Stimulated activated CD8-positive, alpha-beta memory T cell treated with anti-CD3 and anti-CD28 coated beads, Interleukin-7, amount 100 ng/mL, for 48 hours (primary cell): ENCODE data around the gene ZNF276.

Source experiments
- DNase-seq, 2 donors: peaks; one replicate each; pipeline ENCODE4 v3.0.0-alpha.2; 2020; ENCODE audit warnings: low read depth in 1 of 2; ENCODE audit errors: extremely low read depth in 1 of 2

The ZNF276 gene

DNA sequence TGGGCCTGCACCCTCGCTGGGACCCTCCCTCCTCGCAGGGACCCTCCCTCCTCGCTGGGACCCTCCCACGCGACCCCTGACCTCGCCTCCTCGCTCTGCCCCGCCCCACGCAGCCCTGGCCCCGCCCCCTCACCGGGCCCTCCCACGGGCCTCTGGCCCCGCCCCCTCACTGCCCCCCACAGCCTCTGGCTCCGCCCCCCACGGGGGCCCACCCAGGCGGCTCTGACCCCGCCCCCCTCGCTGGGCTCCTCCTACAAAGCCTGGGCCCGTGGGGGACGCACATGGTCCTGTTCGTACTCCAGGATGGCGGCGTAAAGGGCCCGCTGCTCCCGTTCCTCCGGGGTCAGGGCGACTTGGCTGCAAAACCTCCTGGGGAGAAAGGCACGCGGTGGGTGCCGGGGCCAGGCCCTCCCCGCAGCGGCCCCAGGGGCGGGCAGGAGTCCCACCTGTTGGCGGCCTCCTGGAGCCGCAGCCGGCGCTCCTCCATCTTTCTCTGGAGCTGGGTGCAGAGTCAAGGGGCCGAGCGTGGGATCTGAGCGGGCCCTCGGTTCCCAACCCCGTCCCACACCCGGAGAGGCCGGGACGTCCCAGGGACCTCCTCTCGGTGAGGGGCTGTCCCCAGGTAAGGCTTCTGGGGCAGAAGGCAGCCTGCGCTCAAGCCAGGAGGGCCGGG is 9.6 kb upstream of the ZNF276 start:
- peak; percentile 57 to 63 for DNase-seq

DNA sequence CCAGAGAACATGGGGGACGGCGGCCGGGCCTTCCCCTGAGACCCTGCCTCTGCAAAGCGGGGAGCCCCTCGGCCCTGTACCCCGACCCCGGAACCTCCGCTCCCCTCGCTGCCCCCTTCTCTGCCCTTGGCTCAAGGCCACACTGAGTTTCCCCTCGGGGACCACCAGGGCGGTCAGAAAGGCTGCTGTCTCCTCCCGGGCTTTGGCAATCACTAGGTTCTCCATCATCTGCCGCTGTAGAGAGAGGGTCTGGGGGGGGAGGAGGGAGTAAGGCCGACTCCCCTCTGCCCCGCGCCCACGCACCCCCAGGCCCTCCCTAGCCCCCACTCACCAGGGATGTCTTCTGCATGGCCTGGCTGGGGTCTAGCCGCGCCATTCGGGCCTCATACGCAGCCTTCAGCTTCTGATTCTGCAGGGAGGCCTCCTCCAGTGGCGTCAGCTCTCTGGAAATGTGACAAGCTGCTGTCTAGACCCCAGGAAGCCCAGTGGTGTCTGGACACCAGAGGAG is 9.0 kb upstream of the ZNF276 start:
- DNase-seq, result no peak

DNA sequence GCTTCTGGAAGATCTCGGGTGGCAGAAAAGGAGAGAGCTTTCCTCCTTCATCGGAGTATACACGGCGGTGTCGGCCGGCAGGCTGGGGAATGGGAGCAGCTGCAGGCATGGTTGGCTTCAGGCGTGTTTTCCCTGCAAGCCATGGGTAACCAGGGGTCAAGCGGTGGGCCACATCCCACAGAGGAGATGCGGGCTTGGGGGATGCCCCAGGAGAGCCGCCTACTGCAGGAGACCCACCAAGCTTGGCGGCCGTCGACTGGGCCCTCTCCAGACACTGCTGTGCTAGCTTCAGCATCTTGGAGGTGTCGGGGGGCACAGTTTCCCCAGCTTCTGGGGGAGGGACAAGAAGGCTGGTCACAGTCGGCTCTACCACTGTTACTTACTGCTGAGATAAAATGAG is 4.8 kb upstream of the ZNF276 start:
- no peak for DNase-seq

DNA sequence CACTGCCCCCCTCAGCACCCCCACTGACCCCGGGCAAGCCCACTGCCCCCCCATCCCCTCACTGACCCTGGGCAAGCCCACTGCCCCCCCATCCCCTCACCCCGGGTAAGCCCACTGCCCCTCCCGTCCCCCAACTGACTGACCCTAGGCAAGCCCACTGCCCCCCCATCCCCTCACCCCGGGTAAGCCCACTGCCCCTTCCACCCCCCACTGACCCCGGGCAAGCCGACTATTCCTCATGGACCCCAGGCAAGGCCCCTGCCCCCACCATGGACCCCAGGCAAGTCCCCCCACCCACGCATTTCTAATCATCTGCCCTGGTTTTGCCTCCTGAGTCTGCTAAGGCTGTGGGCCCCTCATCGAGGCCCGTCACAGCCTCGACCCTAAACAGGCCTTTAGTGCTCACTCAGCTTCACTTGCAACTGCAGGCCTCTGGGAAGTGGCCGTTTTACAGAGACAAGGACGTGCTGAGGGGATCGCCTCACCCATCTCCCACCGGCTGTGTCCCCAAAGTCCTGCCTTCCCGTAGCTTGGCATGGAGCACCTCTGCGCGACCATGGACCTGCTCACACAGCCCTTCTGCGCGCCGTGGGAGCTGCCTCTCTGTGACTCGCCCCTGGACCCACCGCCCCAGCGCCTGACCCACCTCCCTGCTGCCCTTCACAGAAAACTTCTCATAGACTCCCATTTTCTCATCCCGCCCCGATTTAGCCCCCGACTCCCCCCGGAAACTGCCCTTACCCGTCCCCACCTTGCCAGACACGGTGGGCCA is 4.2 kb upstream of the ZNF276 start:
- DNase-seq, result no peak

DNA sequence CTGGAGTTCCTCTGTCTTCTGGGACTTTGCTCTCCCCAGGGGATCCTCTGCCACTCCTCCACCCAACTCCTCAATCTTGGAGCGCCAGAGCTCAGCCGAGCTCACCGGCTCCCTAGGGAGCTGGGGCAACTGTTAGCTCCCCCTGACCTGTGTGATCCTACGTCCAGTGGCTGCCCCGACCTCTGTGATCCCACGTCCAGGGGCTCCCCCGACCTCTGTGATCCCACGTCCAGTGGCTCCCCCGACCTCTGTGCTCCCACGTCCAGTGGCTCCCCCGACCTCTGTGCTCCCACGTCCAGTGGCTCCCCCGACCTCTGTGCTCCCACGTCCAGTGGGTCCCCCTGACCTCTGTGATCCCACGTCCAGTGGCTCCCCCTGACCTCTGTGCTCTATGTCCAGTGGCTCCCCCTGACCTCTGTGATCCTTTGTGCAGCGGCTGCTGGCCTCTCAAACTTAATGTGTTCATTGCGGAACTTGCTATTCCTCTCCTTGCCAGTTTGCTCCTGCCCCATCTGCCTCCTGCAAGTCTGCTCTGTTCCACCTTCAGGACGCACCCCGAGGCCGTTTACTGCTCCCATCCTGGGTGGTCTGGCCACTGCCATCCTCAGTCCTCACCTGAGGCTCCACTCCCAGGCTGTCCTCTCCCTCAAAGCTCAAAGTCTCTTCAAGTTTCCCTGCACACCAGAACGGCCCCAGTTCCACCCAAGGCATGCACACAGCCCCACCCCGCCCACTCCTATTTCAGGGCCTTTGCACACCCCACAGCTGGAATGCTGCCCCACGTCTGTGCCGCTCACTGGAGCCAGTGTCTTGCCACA is 3.4 kb upstream of the ZNF276 start:
- DNase-seq, result no peak

DNA sequence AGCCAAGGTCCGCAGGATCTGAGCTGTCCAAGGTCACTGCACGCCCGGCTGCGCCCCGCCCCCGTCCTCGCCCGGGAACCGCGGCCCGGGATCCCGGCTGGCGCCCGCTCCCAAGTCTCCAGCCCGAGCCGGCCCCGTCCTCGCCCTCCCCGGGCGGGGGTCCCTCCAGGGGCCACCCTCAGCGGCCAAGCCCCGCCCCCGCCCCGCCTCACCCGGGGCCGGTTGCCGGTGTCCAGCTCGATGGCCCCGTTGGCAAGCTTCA is 855 bp upstream of the ZNF276 start:
- DNase-seq, result no peak

DNA sequence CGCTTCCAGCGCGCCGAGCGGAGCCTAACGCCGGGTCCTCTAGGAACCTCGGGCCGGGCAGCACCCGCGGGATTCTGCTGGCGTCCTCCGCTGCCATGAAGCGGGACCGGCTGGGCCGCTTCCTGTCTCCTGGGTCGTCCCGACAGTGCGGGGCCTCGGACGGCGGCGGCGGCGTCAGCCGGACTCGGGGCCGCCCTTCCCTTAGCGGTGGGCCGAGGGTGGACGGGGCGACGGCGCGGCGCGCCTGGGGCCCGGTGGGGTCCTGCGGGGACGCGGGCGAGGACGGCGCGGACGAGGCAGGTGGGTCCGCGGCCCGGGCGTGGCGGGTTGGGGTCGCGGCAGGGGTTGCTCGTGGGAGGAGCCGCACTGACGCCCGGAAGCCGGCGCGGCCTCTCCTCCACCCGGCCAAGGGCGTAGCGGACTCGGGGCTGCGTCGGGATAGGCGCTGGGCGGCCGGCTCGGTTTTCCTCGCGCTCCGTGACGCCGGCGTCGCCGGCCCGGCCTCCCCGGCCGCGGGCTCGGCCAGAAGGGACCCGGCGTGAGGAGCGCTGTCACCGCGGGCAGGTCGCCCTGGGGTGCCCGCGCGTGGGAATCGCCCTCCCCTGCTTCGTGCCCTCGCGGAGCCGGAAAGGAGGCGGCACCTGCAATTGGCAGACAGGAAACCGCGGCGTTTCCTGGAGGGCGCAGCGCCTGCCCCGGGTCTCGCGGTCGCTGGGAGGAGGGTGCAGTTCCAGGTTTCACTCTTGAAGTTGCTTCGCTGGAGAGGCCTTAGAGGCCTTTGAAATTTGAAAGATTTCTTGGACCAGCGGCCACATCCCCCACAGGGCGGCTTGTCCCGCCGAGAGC is 432 bp downstream of the ZNF276 start:
- DNase-seq, result peak; percentile 68 to 71

DNA sequence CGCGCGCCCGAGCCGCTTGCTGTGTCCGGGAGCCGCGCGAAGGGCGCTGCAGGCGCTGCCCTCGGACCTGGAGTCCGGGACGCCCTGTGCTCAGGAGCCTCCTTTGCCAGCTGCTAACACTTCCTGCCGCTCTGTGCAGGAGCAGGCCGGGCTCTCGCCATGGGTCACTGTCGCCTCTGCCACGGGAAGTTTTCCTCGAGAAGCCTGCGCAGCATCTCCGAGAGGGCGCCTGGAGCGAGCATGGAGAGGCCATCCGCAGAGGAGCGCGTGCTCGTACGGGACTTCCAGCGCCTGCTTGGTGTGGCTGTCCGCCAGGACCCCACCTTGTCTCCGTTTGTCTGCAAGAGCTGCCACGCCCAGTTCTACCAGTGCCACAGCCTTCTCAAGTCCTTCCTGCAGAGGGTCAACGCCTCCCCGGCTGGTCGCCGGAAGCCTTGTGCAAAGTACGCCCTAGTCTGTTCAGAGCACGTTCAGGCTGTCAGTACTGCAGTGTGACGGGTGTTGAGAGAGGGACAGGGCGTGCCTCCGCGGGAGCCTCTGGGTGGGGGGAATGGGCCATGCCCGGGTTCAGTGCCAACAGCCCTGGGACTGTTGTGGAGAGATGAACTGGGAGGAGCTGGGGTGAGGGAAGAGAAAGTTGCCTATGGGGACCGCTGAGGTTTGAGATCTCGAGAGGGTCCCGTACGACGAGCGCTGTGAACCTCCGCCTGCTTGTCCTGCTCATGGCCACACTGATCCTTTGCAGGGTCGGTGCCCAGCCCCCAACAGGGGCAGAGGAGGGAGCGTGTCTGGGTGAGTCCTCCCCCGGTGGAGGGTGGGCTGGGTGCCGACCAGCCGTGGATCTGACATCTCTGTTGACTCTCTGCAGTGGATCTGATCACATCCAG is 1.3 kb downstream of the ZNF276 start:
- DNase-seq, result peak in 1 of 2 donors; percentile 66

DNA sequence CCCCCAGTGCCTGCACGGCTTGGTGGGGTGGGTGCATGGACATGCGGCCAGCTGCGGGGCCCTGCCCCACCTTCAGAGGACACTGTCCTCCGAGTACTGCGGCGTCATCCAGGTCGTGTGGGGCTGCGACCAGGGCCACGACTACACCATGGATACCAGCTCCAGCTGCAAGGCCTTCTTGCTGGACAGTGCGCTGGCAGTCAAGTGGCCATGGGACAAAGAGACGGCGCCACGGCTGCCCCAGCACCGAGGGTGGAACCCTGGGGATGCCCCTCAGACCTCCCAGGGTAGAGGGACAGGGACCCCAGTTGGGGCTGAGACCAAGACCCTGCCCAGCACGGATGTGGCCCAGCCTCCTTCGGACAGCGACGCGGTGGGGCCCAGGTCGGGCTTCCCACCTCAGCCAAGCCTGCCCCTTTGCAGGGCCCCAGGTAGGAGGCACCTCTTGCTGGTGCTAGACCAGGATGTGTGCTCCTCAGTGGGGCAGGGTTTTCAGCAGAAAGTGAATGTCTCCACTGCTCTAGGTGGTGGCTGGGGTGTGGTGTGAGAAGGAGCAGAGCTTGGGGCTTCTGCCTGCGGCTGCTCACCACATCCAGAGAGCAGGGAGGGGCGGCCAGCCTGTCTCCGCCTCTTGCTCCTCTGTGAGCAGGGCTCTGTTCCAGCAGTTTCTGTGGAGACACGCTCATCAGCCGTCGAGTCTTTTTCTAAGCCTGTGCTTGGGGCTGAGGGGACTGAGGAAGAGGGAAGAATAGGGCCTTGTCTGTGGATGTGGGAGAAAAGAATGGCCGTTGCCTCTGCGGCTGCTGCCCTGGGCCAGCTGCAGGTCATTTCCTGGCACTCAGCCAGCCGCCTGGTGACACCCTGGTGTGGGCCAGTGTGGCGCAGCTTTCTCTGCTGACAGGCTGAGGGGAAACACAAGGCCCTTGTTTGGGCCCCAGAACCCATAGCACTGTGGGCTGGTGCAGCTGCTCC is 2.2 kb downstream of the ZNF276 start:
- peak; percentile 65 to 71 for DNase-seq

DNA sequence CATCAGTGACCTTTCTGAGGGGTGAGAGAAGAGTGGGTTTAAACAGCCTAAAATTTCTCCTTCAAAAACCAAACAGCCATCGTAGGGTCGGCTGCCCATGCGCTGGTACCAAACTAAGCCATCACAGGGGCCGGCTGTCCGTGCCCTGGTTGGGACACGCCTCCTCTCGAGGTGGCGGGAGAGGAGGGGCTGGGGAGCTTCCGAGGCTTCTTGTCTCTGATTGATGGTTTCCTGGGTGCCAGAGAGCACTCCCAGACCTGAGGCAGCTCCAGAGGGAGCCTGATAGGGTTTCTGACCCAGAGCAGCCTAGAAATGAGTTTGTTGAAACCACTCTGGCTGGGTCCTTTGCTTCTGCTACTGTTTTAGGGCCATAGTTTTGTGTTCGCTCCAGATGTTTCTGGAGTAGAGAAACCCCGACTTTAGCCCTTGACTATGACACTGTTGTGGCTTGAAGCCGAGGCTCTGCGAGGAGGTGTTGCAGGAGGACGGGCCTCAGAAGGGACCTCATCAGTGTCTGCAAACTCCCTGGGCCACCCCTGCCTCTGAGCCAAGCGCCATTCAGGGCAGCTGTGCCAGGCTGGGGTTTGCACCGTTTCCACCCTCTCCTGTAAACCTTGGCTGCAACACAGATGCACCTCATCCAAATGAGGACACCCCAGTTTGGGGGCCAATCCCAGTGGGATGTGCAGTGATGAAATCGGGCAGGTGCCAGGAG is 6.2 kb downstream of the ZNF276 start:
- no peak for DNase-seq

DNA sequence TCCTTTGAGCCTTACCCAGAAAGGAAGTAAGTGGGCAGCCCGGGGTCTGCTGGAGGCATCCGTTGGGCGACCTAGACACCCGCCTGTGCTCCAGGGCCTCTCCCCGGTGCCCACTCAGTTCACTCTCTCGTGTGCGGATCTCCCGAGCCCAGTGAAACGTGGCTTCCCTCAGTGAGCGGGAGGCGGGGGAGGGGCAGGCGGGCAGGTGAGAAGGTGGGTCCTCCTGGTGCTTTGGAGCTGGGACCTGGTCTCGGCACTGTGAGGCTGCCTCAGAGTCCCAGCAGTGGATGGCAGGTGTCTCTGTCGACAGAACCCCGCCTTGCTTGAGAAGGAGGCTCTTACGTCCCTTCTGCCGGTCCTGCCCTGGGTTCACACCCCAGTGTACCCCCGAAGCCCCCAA is 8.0 kb downstream of the ZNF276 start:
- DNase-seq, result no peak

DNA sequence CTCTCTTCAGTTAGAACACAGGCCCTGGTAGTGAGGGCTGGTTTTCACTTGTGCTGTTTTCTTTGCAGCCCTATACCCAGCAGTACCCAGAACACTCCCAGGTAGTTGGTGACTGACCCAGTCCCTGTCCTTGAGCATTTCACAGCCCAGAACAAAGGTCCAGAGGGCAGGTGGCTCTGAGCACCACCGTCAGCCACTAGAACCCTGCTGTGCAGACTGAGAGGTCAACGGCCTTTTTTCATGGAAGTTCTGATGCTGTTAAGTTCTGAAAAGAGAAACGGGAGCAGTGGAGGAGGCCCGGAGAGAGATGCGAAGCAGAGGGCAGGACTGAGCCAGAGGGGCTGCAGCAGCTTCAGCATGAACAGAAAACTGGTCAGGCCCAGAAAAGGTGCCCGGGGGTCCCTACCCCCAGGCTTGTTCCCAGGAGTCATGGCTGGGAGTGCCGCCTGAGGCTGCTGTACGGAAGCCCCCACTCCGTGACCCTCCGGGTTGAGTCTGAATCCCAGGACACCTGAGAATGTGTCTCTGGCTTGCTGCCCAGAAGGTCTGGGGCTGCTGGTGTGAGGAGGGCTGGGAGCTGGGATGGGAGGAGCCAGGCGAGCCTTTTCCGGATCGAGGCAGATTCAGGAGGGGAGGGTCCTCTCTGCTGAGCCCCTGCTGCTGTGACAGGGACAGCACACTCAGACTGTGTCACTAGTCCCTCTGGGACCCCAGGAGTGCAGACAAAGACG is 8.7 kb downstream of the ZNF276 start:
- DNase-seq, result no peak

DNA sequence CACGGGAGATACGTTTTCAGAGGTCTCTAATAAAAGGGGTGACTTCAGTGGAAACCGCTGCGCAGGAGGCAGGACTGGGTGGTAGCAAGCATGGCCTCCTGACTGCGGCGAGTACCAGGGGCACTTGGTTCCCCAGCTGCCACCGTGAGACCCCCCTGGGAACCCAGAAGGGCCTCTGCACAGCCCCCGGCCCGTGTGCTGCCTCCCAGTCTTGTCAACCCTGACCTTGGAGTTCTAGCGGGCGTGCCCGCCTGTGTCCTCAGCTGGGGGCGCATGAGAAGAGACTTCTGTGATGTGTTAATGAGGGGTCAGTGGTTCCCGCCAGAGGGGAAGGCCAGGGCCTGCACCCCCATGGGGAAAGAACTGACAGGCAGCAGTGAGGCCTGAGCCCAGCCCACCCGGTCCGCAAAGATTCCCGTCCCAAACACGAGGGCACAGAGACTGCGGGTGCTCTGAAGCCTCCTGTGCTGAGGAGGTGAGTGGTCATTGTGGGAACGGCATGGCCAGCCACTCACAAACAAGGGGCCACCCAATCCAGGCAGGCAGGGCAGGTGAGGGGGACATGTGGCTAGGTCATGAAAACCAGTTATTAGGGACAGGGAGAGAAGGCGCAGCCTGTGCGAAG is 9.4 kb downstream of the ZNF276 start:
- no peak for DNase-seq

DNA sequence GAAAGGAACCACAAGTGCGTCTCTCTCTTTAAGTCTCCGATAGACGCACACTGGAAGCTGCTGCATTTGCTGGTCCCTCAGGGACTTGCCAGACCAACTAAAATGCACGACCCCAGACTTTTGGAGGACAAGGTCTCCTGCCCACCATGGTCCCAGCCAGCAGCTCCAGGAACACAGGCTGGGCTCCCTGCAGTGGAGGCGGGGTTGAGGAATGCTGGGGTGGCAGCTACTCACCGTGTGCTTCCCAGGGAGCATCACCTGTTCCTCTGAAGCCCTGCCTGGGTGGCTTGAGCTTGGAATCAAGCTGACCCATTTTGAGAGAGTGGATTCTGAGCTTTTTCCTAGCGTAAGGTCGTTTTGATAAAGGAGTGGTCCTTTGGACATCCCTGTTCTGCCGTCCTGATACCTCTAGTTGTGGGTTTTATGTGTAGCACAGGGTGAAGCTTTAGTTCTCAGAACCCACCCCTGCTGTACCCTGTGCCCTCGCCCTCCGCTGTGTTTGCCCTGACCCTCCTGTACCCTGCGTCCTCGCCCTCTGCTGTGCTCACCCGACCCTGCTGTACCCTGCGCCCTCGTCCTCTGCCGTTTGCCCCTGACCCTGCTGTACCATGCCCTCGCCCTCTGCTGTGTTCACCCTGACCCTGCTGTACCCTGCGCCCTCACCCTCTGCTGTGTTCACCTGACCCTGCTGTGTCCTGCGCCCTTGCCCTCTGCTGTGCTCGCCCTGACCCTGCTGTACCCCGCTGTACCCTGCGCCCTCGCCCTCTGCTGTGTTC is 11.0 kb downstream of the ZNF276 start:
- DNase-seq, result no peak

DNA sequence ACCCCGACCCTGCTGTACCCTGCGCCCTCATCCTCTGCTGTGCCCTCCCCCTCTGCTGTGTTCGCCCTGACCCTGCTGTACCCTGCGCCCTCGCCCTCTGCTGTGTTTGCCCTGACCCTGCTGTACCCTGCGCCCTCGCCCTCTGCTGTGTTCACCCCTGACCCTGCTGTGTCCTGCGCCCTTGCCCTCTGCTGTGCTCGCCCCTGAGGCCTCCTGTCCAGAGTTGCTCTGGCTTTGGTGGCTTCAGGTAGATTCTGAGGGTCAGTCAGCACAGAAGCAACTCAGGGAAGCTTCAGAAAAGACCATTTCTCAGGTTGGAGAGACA is 11.5 kb downstream of the ZNF276 start:
- DNase-seq, result no peak

DNA sequence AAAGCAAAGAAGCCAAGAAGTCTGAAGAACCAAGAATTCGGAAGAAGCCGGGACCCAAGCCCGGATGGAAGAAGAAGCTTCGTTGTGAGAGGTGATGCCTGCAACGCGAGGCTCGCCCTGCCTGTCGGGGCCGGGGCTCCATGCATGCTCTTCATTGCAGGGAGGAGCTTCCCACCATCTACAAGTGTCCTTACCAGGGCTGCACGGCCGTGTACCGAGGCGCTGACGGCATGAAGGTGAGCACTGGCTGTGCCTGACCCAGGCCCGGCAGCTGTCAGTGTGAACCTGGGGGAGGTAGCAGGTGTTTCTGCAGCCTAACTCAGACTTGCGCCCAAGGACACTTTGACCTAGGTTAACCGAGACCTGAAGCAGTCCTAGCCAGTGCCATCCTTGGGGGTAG is 12.0 kb downstream of the ZNF276 start:
- no peak for DNase-seq
